Hepatocyte (in vitro differentiated cells): Measurements from ENCODE around the gene ZNF71. TPM values are rescaled to one million over a fixed set of nuclear protein-coding genes. Genes with fewer than 3 reads are reported as not detected.

Experiments used
- DNase-seq: peaks from one replicate; pipeline ENCODE4 v3.0.0-alpha.2; 2016; ENCODE audit warnings: low spot score
- H2AFZ ChIP-seq: fragments of 200-600 bp; sonication (generic); 2 replicates; pipeline ENCODE4 v1.6.0; 2016; ENCODE audit warnings: antibody characterized with exemption, mild to moderate bottlenecking
- H3K27ac ChIP-seq: fragments of 200-600 bp; sonication (generic); 2 replicates; pipeline ENCODE4 v1.5.1; 2016; ENCODE audit warnings: mild to moderate bottlenecking
- H3K27me3 ChIP-seq: fragments of 200-600 bp; sonication (generic); 2 replicates; pipeline ENCODE4 v1.6.1; 2016
- H3K36me3 ChIP-seq: fragments of 200-600 bp; sonication (generic); replicated peaks from 2 replicates; pipeline ENCODE4 v1.5.1; 2016; ENCODE audit warnings: low read depth; ENCODE audit not compliant: insufficient read depth
- H3K4me1 ChIP-seq: fragments of 200-600 bp; sonication (generic); 2 replicates; pipeline ENCODE4 v1.5.1; 2016; ENCODE audit warnings: mild to moderate bottlenecking, moderate library complexity; ENCODE audit not compliant: insufficient read depth
- H3K4me2 ChIP-seq: fragments of 200-600 bp; sonication (generic); 2 replicates; pipeline ENCODE4 v1.6.0; 2016
- H3K4me3 ChIP-seq: fragments of 200-600 bp; sonication (generic); 2 replicates; pipeline ENCODE4 v1.5.1; 2016; ENCODE audit warnings: mild to moderate bottlenecking
- H3K79me2 ChIP-seq: fragments of 200-600 bp; sonication (generic); 2 replicates; pipeline ENCODE4 v1.6.0; 2017; ENCODE audit warnings: mild to moderate bottlenecking
- H3K9me2 ChIP-seq: fragments of 200-600 bp; sonication (generic); replicated peaks from 2 replicates; pipeline ENCODE4 v1.6.0; 2017; ENCODE audit warnings: mild to moderate bottlenecking; ENCODE audit not compliant: insufficient read depth
- H3K9me3 ChIP-seq: fragments of 200-600 bp; sonication (generic); 2 replicates; pipeline ENCODE4 v1.5.1; 2016; ENCODE audit warnings: low read depth, mild to moderate bottlenecking
- H4K20me1 ChIP-seq: fragments of 200-600 bp; sonication (generic); 2 replicates; pipeline ENCODE4 v1.6.0; 2016; ENCODE audit warnings: mild to moderate bottlenecking; ENCODE audit not compliant: insufficient read depth, poor library complexity, severe bottlenecking
- CTCF ChIP-seq: fragments of 200-600 bp; sonication (generic); IDR thresholded peaks from 2 replicates; pipeline ENCODE4 v1.5.1; 2016; ENCODE audit warnings: antibody characterized with exemption, mild to moderate bottlenecking; ENCODE audit not compliant: poor library complexity
- EZH2 ChIP-seq: fragments of 200-600 bp; sonication (generic); IDR thresholded peaks from 2 replicates; pipeline ENCODE4 v1.6.1; 2016; ENCODE audit warnings: antibody characterized with exemption, mild to moderate bottlenecking, borderline replicate concordance
- EZH2phosphoT487 ChIP-seq: fragments of 200-600 bp; sonication (generic); IDR thresholded peaks from one replicate; pipeline ENCODE4 v1.6.1; 2018; ENCODE audit warnings: antibody characterized with exemption, mild to moderate bottlenecking, low read depth, moderate library complexity; ENCODE audit not compliant: unreplicated experiment, severe bottlenecking
- WGBS: methylation state at CpG from one replicate; pipeline ENCODE4 v1.1.6; 2016; ENCODE audit warnings: low lambda C conversion rate; ENCODE audit errors: missing lambda C conversion rate; 5-methylcytosine and 5-hydroxymethylcytosine counted together
- polyA plus RNA-seq: library from polyadenylated mRNA; unstranded; fragments of >200 nt; fragmentation: Nextera tagmentation; extraction: Ambion mirVana; gene quantifications from 2 replicates; pipeline ENCODE4 v1.2.1, GENCODE V29; 2016
- total RNA-seq: library from RNA; depleted of rRNA; stranded (reverse); fragments of >200 nt; gene quantifications from 2 replicates; pipeline ENCODE4 v1.2.3, GENCODE V29; 2014

ZNF71 gene
- total and polyA plus RNA-seq, 2 experiments from 2014 or later, result 9.2 to 9.5 TPM

GRCh38 chr19:56562766-56563165 lies 32.3 kb upstream of the ZNF71 start:
- no peaks in the 10 kb centered on the region for H4K20me1 ChIP-seq
- H3K27me3 ChIP-seq, result no peaks in the 10 kb centered on the region
- no peaks in the 10 kb centered on the region for H3K9me2 ChIP-seq
- 92% methylated on average over 2 of the region's 2 CpGs for WGBS
- TF ChIP-seq CTCF (no peak), EZH2phosphoT487 (no peak), EZH2 (no peak)
- H3K4me2 ChIP-seq, result no peak overlapping the region
- no peak for DNase-seq
- H3K4me3 ChIP-seq, result no peak overlapping the region
- H3K9me3 ChIP-seq, result peaks cover 42% of the 10 kb centered on the region
- H2AFZ ChIP-seq, result no peak overlapping the region
- H3K27ac ChIP-seq, result no peak overlapping the region
- no peaks in the 10 kb centered on the region for H3K36me3 ChIP-seq
- no peaks in the 10 kb centered on the region for H3K79me2 ChIP-seq
- H3K4me1 ChIP-seq, result no peaks in the 10 kb centered on the region

- Histone ChIP-seq H3K4me2 (peak overlapping the region; percentile 91), H3K27ac (peak overlapping the region; percentile 78), H3K9me2 (no peaks in the 10 kb centered on the region), H3K9me3 (peaks cover 53% of the 10 kb centered on the region), H4K20me1 (no peaks in the 10 kb centered on the region), H3K4me1 (no peaks in the 10 kb centered on the region), H3K79me2 (no peaks in the 10 kb centered on the region), H3K4me3 (peak overlapping the region; percentile 97), H3K27me3 (no peaks in the 10 kb centered on the region), H3K36me3 (peaks cover 4% of the 10 kb centered on the region), H2AFZ (peak overlapping the region; percentile 97)
- 0% methylated on average over 21 of the region's 23 CpGs for WGBS
- peak; percentile 58 for DNase-seq
- no peak for TF ChIP-seq EZH2phosphoT487
- no peak for TF ChIP-seq EZH2
- TF ChIP-seq CTCF, result no peak
Measured at GRCh38 chr19:56566904-56567273, 28.2 kb upstream of the ZNF71 start.

- peak within 1 kb of the TSS; percentile 91 for H3K4me2 ChIP-seq
- peak; percentile 97 for DNase-seq
- H3K36me3 ChIP-seq, result peaks cover 4% of the 10 kb centered on the region
- H3K4me1 ChIP-seq, result no peaks in the 10 kb centered on the region
- 8% methylated on average over 63 of the region's 66 CpGs for WGBS
- no peak for TF ChIP-seq CTCF
- no peak for TF ChIP-seq EZH2phosphoT487
- TF ChIP-seq EZH2, result no peak
- peak within 1 kb of the TSS; percentile 97 for H2AFZ ChIP-seq
- peaks cover 56% of the 10 kb centered on the region for H3K9me3 ChIP-seq
- peak within 1 kb of the TSS; percentile 78 for H3K27ac ChIP-seq
- H4K20me1 ChIP-seq, result no peaks in the 10 kb centered on the region
- H3K4me3 ChIP-seq, result peak within 1 kb of the TSS; percentile 97
- H3K79me2 ChIP-seq, result no peaks in the 10 kb centered on the region
- H3K27me3 ChIP-seq, result no peaks in the 10 kb centered on the region
- no peaks in the 10 kb centered on the region for H3K9me2 ChIP-seq
Measured at GRCh38 chr19:56567274-56568120, 27.6 kb upstream of the ZNF71 start, which contains the start of gene ZNF470. TSS of gene ZNF470 (plus strand) at chr19:56567468. CDS start at chr19:56570312, 2,844 bp downstream.
